ENCODE measurements around the gene CAMK2N2. TPM values are rescaled to one million over a fixed set of nuclear protein-coding genes. Genes with fewer than 3 reads are reported as not detected.

The CAMK2N2 gene
- total and polyA plus RNA-seq, 9 of the 15 experiments (the other 6 are each of a cell fraction or from before 2014, with no cell fraction given): 0.08 to 0.22 (median 0.11) TPM; not detected in 5

GRCh38 chr3:184236636-184237035 lies 24.7 kb downstream of the CAMK2N2 start:
- CTCF ChIA-PET (ENCODE audit: low intra/inter-chr PET ratio): no interaction called here
- TF ChIP-seq CBX8 (IDR thresholded peaks at IDR 0.05; ENCODE audit: borderline replicate concordance, extremely low read depth, low read depth, low read length, poor library complexity, severe bottlenecking) (no peak), XRCC5 (IDR thresholded peaks at IDR 0.05; ENCODE audit: low read depth, low read length) (no peak), CHD4 (IDR thresholded peaks at IDR 0.05; ENCODE audit: insufficient read depth, insufficient replicate concordance, low read depth, low read length, poor library complexity, severe bottlenecking) (no peak), ZNF77 (CRISPR knock-in tag; IDR thresholded peaks at IDR 0.05) (no peak), NKRF (IDR thresholded peaks at IDR 0.05; ENCODE audit: borderline replicate concordance) (no peak), TAF9B (IDR thresholded peaks at IDR 0.05; ENCODE audit: partially characterized antibody) (no peak), THRA (IDR thresholded peaks at IDR 0.05) (no peak), HDAC3 (IDR thresholded peaks at IDR 0.05; ENCODE audit: borderline replicate concordance, partially characterized antibody) (no peak), TEAD1 (CRISPR knock-in tag; IDR thresholded peaks at IDR 0.05) (no peak), TCF15 (CRISPR knock-in tag; IDR thresholded peaks at IDR 0.05) (no peak), PCBP2 (IDR thresholded peaks at IDR 0.05; ENCODE audit: low read depth, low read length, poor library complexity, severe bottlenecking) (no peak), ZNF644 (tag; IDR thresholded peaks at IDR 0.05; ENCODE audit: low read depth) (no peak), SREBF2 (CRISPR knock-in tag; IDR thresholded peaks at IDR 0.05) (no peak), PYGO2 (tag; IDR thresholded peaks at IDR 0.05) (no peak), CCNT2 (IDR thresholded peaks at IDR 0.05; ENCODE audit: borderline replicate concordance, extremely low read depth, insufficient read length, low read depth, low read length) (no peak), ZNF75A (CRISPR knock-in tag; IDR thresholded peaks at IDR 0.05) (no peak)
- TF ChIP-seq, protein P1, sequence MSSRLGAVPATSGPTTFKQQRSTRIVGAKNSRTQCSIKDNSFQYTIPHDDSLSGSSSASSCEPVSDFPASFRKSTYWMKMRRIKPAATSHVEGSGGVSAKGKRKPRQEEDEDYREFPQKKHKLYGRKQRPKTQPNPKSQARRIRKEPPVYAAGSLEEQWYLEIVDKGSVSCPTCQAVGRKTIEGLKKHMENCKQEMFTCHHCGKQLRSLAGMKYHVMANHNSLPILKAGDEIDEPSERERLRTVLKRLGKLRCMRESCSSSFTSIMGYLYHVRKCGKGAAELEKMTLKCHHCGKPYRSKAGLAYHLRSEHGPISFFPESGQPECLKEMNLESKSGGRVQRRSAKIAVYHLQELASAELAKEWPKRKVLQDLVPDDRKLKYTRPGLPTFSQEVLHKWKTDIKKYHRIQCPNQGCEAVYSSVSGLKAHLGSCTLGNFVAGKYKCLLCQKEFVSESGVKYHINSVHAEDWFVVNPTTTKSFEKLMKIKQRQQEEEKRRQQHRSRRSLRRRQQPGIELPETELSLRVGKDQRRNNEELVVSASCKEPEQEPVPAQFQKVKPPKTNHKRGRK (tag; IDR thresholded peaks at IDR 0.05): no peak

More at GRCh38 chr3:184236636-184237035, 24.7 kb downstream of the CAMK2N2 start:
- Histone ChIP-seq H3K79me2 (ENCODE audit: control insufficient read depth, insufficient read depth, low read length) (no peaks in the 10 kb centered on the region), H3K36me3 (ENCODE audit: control insufficient read depth, insufficient read depth, low read length) (no peaks in the 10 kb centered on the region), H3K4me1 (replicated peaks in 1 of 2; ENCODE audit: control insufficient read depth in 2 of 2, insufficient read depth in 2 of 2, low read length in 2 of 2) (peaks cover 0 to 27% of the 10 kb centered on the region in 2 experiments; a peak in 3 of 5 replicates), H3K27ac (ENCODE audit: extremely low read depth, low read depth, low read length) (no peak overlapping the region), H4K20me1 (replicated peaks; ENCODE audit: control insufficient read depth, insufficient read depth, low read length) (peaks cover 20% of the 10 kb centered on the region), H3K9ac (ENCODE audit: insufficient read depth in 1 of 2, low read depth in 2 of 2, low read length in 2 of 2) (peak overlapping the region in 1 of 2 experiments; percentile 62; a peak in 1 of 4 replicates), H2AFZ (ENCODE audit: low read depth, low read length) (no peak overlapping the region), H3K4me3 (no peak overlapping the region), H3K9me1 (ENCODE audit: control insufficient read depth, insufficient read depth, low read length) (no peaks in the 10 kb centered on the region), H3K27me3 (ENCODE audit: control insufficient read depth in 2 of 2, insufficient read depth in 2 of 2, low read length in 2 of 2) (peaks cover 15 to 39% of the 10 kb centered on the region in 2 experiments), H3K4me2 (ENCODE audit: insufficient read depth, low read length) (no peak overlapping the region), H3K9me3 (replicated peaks; ENCODE audit: control insufficient read depth, insufficient read depth, low read depth, low read length) (no peaks in the 10 kb centered on the region)
- POLR2A ChIA-PET: interaction anchor here (0.6 to 0.7 kb wide), 2 partner anchors 43 to 424 kb away, joined by 3 read pairs; no protein-coding TSS in a partner anchor
- ATAC-seq: no peak
- no TSS peak for BruUV-seq (replicated peaks)
- intact Hi-C loops (cut with micrococcal nuclease): no loop called here
- no peak for FAIRE-seq
- DNase-seq (ENCODE audit: extremely low read depth in 1 of 4, low spot score in 3 of 4): no peak
- WGBS (ENCODE audit: insufficient coverage, low coverage, missing lambda C conversion rate): 5% methylated on average over 3 of the region's 3 CpGs
- in situ Hi-C loops (cut with MboI): no loop called here

Data from K562 (cell line).